Endodermal cell (in vitro differentiated cells): ENCODE results near the gene SULT1C3. TPM values are rescaled to one million over a fixed set of nuclear protein-coding genes. Genes with fewer than 3 reads are reported as not detected.

Source experiments
- DNase-seq: peaks from one replicate; pipeline ENCODE4 v3.0.0-alpha.2; 2017
- H3K27ac ChIP-seq: 2 replicates; pipeline ENCODE4 v1.5.1; 2013; ENCODE audit warnings: mild to moderate bottlenecking, low read depth, low read length, moderate library complexity
- H3K27me3 ChIP-seq: 2 replicates; pipeline ENCODE4 v1.6.1; 2013; ENCODE audit warnings: mild to moderate bottlenecking, low read length, moderate library complexity; ENCODE audit not compliant: insufficient read depth, control insufficient read depth, poor library complexity, severe bottlenecking
- H3K36me3 ChIP-seq: 2 replicates; pipeline ENCODE4 v1.7.0; 2013; ENCODE audit warnings: mild to moderate bottlenecking, low read length, moderate library complexity; ENCODE audit not compliant: control insufficient read depth, insufficient read depth
- H3K4me1 ChIP-seq: one replicate; pipeline ENCODE4 v1.7.0; 2013; ENCODE audit warnings: low read length; ENCODE audit not compliant: control insufficient read depth, insufficient read depth
- H3K4me3 ChIP-seq: 2 replicates; pipeline ENCODE4 v1.5.1; 2013; ENCODE audit warnings: mild to moderate bottlenecking, low read length, moderate library complexity
- H3K9ac ChIP-seq: 2 replicates; pipeline ENCODE4 v1.6.1; 2013; ENCODE audit warnings: mild to moderate bottlenecking, low read length, moderate library complexity; ENCODE audit not compliant: poor library complexity, severe bottlenecking; ENCODE audit errors: extremely low read depth
- H3K9me3 ChIP-seq: 2 replicates; pipeline ENCODE4 v1.6.1; 2013; ENCODE audit warnings: mild to moderate bottlenecking, low read length, moderate library complexity; ENCODE audit not compliant: control insufficient read depth
- H3K27ac Mint-ChIP-seq: 2 replicates; pipeline ENCODE4 v1.8.0; 2020; ENCODE audit warnings: mixed read lengths
- H3K27me3 Mint-ChIP-seq: 2 replicates; pipeline ENCODE4 v1.8.0; 2021; ENCODE audit warnings: mild to moderate bottlenecking, mixed read lengths; ENCODE audit not compliant: insufficient read depth
- H3K36me3 Mint-ChIP-seq: 2 replicates; pipeline ENCODE4 v1.8.0; 2020; ENCODE audit warnings: low read depth, mixed read lengths
- H3K4me1 Mint-ChIP-seq: 2 replicates; pipeline ENCODE4 v1.8.0; 2020; ENCODE audit warnings: mixed read lengths
- H3K4me3 Mint-ChIP-seq: 2 replicates; pipeline ENCODE4 v1.8.0; 2020; ENCODE audit warnings: mild to moderate bottlenecking, moderate library complexity, mixed read lengths
- H3K9me3 Mint-ChIP-seq: 2 replicates; pipeline ENCODE4 v1.8.0; 2020; ENCODE audit warnings: mild to moderate bottlenecking, mixed read lengths
- WGBS, 2 experiments: methylation state at CpG; one replicate each; pipeline versions ENCODE4 v1.1.5 to v1.1.7; 2013; ENCODE audit warnings: missing lambda C conversion rate in 2 of 2, mixed read lengths in 1 of 2; ENCODE audit not compliant: insufficient coverage in 1 of 2, insufficient read length in 1 of 2; 5-methylcytosine and 5-hydroxymethylcytosine counted together
- total RNA-seq, 2 donors: library from RNA; stranded (reverse); fragmentation: NEBNext Ultra II Directional in 1 of 2; extraction: Animal tissue kit (Norgen Biotek cat#: 25700) in 1 of 2; gene quantifications; 2 replicates in 1 of 2; 3 replicates in 1 of 2; pipeline ENCODE4 v1.2.1, GENCODE V29; 2021
- TF ChIP-seq, protein P1 (sequence below): fragments of 200-600 bp; sonication (generic); conservative IDR thresholded peaks from 2 replicates; pipeline ENCODE4 v1.5.0; 2021; ENCODE audit warnings: antibody characterized with exemption, mild to moderate bottlenecking

The SULT1C3 gene
- total RNA-seq, 2 donors from 2014 or later = not detected

- Mint-ChIP-seq H3K27ac (no peak overlapping the region), H3K27me3 (no peaks in the 10 kb centered on the region), H3K9me3 (no peaks in the 10 kb centered on the region), H3K36me3 (no peaks in the 10 kb centered on the region), H3K4me1 (no peaks in the 10 kb centered on the region), H3K4me3 (no peak overlapping the region)
- no peak overlapping the region for H3K27ac ChIP-seq
- H3K4me1 ChIP-seq = no peaks in the 10 kb centered on the region
- no peaks in the 10 kb centered on the region for H3K36me3 ChIP-seq
- no peak overlapping the region for H3K9ac ChIP-seq
- no peak overlapping the region for H3K4me3 ChIP-seq
- DNase-seq = no peak
- WGBS, 2 experiments = 80 to 84% methylated on average over 5 of the region's 5 CpGs
- TF ChIP-seq, protein P1, sequence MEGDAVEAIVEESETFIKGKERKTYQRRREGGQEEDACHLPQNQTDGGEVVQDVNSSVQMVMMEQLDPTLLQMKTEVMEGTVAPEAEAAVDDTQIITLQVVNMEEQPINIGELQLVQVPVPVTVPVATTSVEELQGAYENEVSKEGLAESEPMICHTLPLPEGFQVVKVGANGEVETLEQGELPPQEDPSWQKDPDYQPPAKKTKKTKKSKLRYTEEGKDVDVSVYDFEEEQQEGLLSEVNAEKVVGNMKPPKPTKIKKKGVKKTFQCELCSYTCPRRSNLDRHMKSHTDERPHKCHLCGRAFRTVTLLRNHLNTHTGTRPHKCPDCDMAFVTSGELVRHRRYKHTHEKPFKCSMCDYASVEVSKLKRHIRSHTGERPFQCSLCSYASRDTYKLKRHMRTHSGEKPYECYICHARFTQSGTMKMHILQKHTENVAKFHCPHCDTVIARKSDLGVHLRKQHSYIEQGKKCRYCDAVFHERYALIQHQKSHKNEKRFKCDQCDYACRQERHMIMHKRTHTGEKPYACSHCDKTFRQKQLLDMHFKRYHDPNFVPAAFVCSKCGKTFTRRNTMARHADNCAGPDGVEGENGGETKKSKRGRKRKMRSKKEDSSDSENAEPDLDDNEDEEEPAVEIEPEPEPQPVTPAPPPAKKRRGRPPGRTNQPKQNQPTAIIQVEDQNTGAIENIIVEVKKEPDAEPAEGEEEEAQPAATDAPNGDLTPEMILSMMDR = no peak
- H3K9me3 ChIP-seq = no peaks in the 10 kb centered on the region
- no peaks in the 10 kb centered on the region for H3K27me3 ChIP-seq
These were observed 31.2 kb downstream of the SULT1C3 start for GRCh38 chr2:108270768-108271506.

GRCh38 chr2:108271691-108272253 is 32.0 kb downstream of the SULT1C3 start:
- Mint-ChIP-seq H3K27ac (no peak overlapping the region), H3K27me3 (no peaks in the 10 kb centered on the region), H3K9me3 (no peaks in the 10 kb centered on the region), H3K4me3 (no peak overlapping the region), H3K4me1 (no peaks in the 10 kb centered on the region), H3K36me3 (no peaks in the 10 kb centered on the region)
- TF ChIP-seq, protein P1 = no peak
- WGBS, 2 experiments = 92 to 100% methylated on average over 3 to 7 of the region's 7 CpGs
- no peak overlapping the region for H3K4me3 ChIP-seq
- no peak for DNase-seq
- no peak overlapping the region for H3K9ac ChIP-seq
- H3K4me1 ChIP-seq = no peaks in the 10 kb centered on the region
- no peaks in the 10 kb centered on the region for H3K27me3 ChIP-seq
- H3K27ac ChIP-seq = no peak overlapping the region
- H3K9me3 ChIP-seq = no peaks in the 10 kb centered on the region
- H3K36me3 ChIP-seq = no peaks in the 10 kb centered on the region

DNA sequence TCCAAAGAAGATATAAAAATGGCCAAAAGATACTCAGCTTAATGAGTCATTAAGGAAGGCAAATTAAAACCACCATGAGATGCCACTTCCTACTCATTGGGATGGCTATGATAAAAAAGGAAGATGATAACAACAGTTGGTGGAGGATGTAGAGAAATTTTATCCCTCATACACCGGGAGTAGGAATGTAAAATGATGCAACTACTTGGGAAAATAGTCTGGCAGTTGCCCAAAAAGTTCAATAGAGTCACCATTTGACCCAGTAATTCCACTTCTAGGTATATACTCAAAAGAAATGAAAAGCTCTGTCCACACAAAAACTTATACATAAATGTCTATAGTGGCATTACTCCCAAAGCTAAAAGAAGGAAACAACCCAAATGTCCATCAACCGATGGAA is 38.9 kb downstream of the SULT1C3 start:
- Histone ChIP-seq H3K27me3 (no peaks in the 10 kb centered on the region), H3K27ac (no peak overlapping the region), H3K4me1 (no peaks in the 10 kb centered on the region), H3K36me3 (no peaks in the 10 kb centered on the region), H3K9me3 (no peaks in the 10 kb centered on the region), H3K9ac (no peak overlapping the region), H3K4me3 (no peak overlapping the region)
- H3K4me1 Mint-ChIP-seq = no peaks in the 10 kb centered on the region
- H3K4me3 Mint-ChIP-seq = no peak overlapping the region
- peaks cover 2% of the 10 kb centered on the region for H3K27me3 Mint-ChIP-seq
- DNase-seq = no peak
- no peaks in the 10 kb centered on the region for H3K36me3 Mint-ChIP-seq
- H3K9me3 Mint-ChIP-seq = no peaks in the 10 kb centered on the region
- WGBS, 2 experiments = 100% methylated on average over 2 of the region's 2 CpGs; no CpG with 5 or more reads in 1 of the 2 experiments
- no peak overlapping the region for H3K27ac Mint-ChIP-seq
- TF ChIP-seq, protein P1 = no peak
